ENCODE results near the gene PPM1L.

Gene PPM1L

DNA sequence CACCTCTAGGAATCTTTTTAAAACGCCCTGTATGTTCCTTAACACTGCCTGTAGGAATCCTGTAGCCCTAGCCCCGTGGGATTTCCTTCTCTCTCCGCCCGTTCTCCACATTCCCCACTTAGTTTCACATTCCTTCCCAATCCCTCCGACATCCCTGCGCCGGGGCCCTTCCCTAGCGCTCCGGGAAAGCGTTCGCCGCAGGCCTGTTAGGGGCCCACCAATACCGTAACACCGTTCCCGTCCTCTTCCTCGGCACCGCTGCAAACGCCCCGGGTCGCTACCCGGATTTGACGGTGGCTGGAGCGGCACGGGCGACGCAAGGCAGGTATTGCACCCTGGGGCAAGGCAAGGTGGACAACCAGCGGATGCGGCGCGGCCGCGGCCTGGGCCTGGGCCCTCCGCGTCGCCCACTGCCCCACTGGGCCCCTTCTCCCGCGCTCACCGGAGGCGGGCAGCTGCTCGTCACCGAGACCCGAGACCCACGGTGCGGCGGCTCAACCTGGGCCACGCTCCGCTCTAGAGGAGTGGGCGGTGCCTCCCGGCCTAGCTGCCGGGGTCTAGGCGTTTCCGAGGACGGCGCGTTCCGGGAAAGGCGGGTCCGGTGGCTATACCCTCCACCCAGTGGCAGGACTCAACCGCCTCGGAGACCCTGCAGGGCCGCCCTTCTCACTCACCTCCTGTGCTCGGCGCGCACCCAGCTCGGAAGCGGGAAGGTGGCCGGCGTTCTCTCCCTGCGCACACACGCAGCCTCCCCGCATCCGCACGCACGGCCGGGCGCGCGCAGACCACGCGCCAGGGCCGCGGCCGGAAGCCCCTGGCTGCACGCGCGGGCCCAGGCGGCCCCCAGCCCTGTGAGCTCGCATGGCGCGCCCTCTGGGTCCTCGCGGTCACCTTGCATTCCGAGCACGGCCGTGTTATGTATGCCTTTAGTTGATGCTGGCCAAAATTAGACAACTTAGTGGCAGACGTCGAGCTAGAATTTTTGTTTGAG, 348.8 kb downstream of the PPM1L start, which contains the start of gene B3GALNT1:
B3GALNT1 (minus strand) TSS at position 789 of the 991 bp plus-strand sequence. CDS start 18,595 bp downstream, outside the sequence.
- DNase-seq = no peak

DNA sequence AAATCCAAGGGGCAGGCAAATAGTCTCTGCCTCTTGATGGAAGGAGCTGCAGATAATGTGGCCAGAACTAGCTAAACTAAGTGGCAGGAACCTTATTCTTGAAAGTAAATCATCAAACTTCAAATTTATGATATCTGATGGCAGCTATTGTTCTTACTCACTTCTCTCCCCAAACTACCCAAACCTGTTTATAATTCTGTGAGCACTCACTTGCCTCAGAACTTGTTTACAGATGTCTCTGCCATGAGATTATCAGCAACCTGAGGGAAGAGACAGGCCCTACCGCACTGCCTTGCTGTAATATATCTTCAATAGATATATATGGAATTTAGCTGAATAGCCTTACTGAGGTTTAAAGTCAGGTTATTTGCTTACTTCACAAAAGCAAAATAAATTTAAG, 351.3 kb downstream of the PPM1L start:
- DNase-seq = no peak

DNA sequence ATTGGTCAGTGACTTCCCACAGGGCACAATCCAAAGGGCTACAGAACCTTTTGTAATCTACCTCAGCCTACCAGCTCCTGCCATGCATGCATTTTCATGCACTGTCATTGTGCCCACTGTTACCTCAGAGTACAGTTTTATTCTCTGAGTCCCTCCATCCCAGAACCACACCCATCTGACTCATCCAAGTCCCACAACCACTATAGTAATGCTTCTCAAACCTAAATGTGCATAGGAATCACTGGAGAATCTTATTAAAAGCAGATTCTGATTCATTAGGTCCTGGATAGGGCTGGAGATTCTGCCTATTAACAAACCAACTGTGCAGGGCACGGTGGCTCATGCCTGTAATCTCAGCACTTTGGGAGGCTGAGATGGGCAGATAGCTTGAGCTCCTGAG, 352.8 kb downstream of the PPM1L start:
- DNase-seq = no peak

- DNase-seq = no peak
Observed at GRCh38 chr3:161117646-161118045, 361.6 kb downstream of the PPM1L start.

- no peak for DNase-seq
Observed at GRCh38 chr3:161126495-161126894, 370.5 kb downstream of the PPM1L start.
